ENCODE results near the gene ACTR1A.
"Not testable (repeated sequence)": the region's sequence is repeated elsewhere in the genome, so short reads cannot be mapped to it uniquely, and the experiment has no call there.

ACTR1A gene

DNA sequence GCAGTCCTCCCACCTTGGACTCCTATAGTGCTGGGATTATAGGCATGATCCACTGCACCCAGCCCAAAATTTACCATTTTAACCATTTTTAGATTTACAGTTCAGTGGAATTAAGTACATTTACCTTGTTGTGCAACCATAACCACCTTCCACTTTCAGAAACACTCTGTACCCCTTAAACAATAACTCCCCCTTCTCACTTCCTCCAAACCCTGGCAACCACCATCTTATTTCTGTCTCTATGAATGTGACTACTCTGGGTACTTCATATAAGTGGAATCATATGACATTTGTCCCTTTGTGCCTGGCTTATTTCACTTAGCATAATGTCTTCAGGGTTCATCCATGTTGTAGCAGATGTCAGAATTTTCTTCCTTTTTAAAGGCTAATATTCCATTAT, 34.9 kb upstream of the ACTR1A start:
- no peak overlapping the region for H3K27ac ChIP-seq
- DNase-seq, result no peak
- intact Hi-C loops (cut with DNase I; ENCODE audit: low total_unique reads), result no loop called here
- TF ChIP-seq, protein P1, sequence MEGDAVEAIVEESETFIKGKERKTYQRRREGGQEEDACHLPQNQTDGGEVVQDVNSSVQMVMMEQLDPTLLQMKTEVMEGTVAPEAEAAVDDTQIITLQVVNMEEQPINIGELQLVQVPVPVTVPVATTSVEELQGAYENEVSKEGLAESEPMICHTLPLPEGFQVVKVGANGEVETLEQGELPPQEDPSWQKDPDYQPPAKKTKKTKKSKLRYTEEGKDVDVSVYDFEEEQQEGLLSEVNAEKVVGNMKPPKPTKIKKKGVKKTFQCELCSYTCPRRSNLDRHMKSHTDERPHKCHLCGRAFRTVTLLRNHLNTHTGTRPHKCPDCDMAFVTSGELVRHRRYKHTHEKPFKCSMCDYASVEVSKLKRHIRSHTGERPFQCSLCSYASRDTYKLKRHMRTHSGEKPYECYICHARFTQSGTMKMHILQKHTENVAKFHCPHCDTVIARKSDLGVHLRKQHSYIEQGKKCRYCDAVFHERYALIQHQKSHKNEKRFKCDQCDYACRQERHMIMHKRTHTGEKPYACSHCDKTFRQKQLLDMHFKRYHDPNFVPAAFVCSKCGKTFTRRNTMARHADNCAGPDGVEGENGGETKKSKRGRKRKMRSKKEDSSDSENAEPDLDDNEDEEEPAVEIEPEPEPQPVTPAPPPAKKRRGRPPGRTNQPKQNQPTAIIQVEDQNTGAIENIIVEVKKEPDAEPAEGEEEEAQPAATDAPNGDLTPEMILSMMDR (IDR thresholded peaks at IDR 0.05), result no peak
- peaks cover 0 to 6% (median 0%) of the 10 kb centered on the region in 3 donors for H3K36me3 ChIP-seq
- no peaks in the 10 kb centered on the region for H3K9me3 ChIP-seq
- no peak overlapping the region for H3K4me3 ChIP-seq
- H3K4me1 ChIP-seq, result peaks cover 0 to 3% (median 0%) of the 10 kb centered on the region in 4 donors
- no peaks in the 10 kb centered on the region for H3K27me3 ChIP-seq

DNA sequence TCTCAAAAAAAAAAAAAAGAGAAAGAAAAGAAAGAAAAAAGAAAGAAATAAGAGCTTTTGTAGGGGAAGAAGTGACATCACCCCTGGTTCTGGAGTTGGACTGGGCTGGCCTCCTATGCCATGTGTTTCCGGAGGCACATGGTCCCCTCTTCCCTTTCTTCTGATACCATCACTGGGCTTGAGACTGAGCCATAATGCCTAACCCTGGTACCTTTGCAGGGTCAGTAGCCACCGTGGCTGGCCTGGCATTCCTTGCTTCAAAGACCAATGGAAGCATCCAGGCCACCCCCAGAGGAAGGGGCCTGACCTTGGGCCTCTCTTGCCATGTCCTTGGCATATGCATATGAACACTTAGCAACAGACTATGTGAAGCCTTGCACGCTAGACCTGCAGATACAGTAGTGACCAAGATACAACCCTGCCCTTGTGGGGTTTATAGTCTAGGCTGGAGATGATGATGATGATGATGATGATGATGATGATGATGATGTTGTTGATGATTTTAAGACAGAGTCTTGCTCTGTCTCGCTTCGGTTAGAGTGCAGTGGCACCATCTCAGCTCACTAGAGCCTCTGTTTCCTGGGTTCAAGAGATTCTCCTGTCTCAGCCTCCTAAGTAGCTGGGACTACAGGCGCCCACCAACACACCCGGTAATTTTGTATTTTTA, 33.1 kb upstream of the ACTR1A start:
- H3K36me3 ChIP-seq, result peaks cover 0 to 8% (median 0%) of the 10 kb centered on the region in 3 donors
- no peak overlapping the region for H3K4me3 ChIP-seq
- H3K9me3 ChIP-seq, result no peaks in the 10 kb centered on the region
- TF ChIP-seq, protein P1 (IDR thresholded peaks at IDR 0.05), result no peak
- peaks cover 0 to 3% (median 0%) of the 10 kb centered on the region in 4 donors for H3K4me1 ChIP-seq
- DNase-seq, result peak in 1 of 2 donors; percentile 34
- H3K27me3 ChIP-seq, result no peaks in the 10 kb centered on the region
- intact Hi-C loops (cut with DNase I; ENCODE audit: low total_unique reads), result no loop called here
- no peak overlapping the region for H3K27ac ChIP-seq

DNA sequence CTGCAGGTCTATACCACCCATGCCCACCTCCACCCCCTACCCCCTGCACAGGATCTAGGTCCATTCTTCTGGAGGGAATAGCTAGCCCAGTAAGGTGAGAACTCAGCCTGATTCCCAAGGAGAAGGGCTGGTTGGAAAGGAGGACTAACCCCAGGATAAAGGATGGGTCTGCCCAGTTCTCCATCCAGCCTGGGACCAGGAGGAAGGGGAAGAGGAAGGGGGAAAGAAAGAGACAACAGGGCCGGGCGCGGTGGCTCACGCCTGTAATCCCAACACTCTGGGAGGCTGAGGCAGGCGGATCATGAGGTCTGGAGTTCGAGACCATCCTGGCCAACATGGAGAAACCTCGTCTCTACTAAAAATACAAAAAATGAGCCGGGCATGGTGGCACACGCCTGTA, 32.5 kb upstream of the ACTR1A start:
- H3K36me3 ChIP-seq; H3K4me1 ChIP-seq; H3K9me3 ChIP-seq; H3K4me3 ChIP-seq; H3K27me3 ChIP-seq; intact Hi-C loops (cut with DNase I; ENCODE audit: low total_unique reads); H3K27ac ChIP-seq: not testable (repeated sequence)
- peak in 1 of 2 donors; percentile 52 for DNase-seq

DNA sequence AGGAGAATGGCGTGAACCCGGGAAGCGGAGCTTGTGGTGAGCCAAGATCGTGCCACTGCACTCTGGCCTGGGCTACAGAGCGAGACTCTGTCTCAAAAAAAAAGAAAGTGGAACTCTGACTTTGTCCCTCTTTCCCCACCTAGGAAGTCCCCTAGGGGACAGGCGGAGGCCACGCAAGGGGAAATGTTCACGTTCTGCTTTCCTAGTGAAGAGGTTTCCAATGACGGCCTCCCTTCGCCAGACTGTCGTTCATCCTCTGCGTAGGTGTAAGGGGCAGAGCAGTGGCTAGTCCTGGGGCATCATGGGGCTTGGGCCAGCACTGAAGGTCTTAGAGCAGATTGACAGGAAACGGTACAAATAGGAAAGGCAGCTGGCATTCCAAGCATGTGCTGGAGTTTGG, 31.8 kb upstream of the ACTR1A start:
- peak in 1 of 2 donors; percentile 48 for DNase-seq
- Histone ChIP-seq H3K36me3 (peaks cover 0 to 8% (median 0%) of the 10 kb centered on the region in 3 donors), H3K4me3 (no peak overlapping the region), H3K27ac (no peak overlapping the region), H3K4me1 (no peaks in the 10 kb centered on the region), H3K27me3 (no peaks in the 10 kb centered on the region), H3K9me3 (no peaks in the 10 kb centered on the region)
- TF ChIP-seq, protein P1 (IDR thresholded peaks at IDR 0.05), result no peak
- intact Hi-C loops (cut with DNase I; ENCODE audit: low total_unique reads), result no loop called here

DNA sequence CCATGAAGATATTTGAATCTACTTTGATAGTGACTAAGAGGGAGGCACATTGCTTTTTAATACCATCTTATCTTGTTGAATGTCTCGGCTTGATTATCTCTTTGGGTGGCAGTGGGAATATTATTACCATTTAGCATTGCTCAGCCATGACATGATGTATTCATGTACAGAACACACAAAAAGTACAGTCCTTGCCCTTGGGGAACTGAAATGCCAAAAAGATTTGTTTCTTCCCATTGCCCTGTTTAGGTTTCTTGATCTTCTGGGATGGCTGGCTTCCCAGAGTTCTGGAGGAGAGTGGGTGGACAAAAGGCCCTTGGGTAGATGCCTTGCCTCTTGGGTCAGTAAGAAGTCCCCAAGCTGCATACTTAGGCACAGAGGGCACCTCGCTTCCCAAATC, 25.0 kb upstream of the ACTR1A start:
- H3K4me1 ChIP-seq, result peaks cover 0 to 40% (median 21%) of the 10 kb centered on the region in 4 donors
- peak in 1 of 2 donors; percentile 31 for DNase-seq
- H3K27me3 ChIP-seq, result no peaks in the 10 kb centered on the region
- H3K4me3 ChIP-seq, result no peak overlapping the region
- H3K9me3 ChIP-seq, result no peaks in the 10 kb centered on the region
- H3K36me3 ChIP-seq, result peaks cover 0 to 4% (median 0%) of the 10 kb centered on the region in 3 donors
- intact Hi-C loops (cut with DNase I; ENCODE audit: low total_unique reads), result no loop called here
- TF ChIP-seq, protein P1 (IDR thresholded peaks at IDR 0.05), result no peak
- H3K27ac ChIP-seq, result no peak overlapping the region

DNA sequence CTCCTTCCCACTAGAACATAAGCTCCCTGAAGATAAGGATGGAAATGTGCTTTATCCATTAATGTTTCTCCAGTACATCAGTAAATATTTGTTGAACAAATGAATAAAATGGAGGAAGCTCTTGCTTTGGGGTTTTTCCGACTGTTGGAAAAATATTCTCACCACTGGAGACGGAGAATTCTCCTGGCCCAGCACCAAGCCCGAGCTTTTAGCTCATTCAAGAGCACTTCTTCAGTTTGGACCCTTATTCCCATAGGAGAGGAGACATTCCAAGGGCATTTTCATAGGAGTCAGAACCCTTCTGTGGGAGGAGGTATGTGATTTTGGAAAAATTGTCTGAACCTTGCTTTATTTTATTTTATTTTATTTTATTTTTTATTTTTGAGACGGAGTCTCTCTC, 22.2 kb upstream of the ACTR1A start:
- intact Hi-C loops (cut with DNase I; ENCODE audit: low total_unique reads), result no loop called here
- H3K27me3 ChIP-seq, result no peaks in the 10 kb centered on the region
- peak overlapping the region in 1 of 2 donors; percentile 23 for H3K27ac ChIP-seq
- H3K4me3 ChIP-seq, result no peak overlapping the region
- no peaks in the 10 kb centered on the region for H3K9me3 ChIP-seq
- no peaks in the 10 kb centered on the region for H3K36me3 ChIP-seq
- TF ChIP-seq, protein P1 (IDR thresholded peaks at IDR 0.05), result no peak
- peak in 1 of 2 donors; percentile 27 for DNase-seq
- H3K4me1 ChIP-seq, result peaks cover 0 to 44% (median 23%) of the 10 kb centered on the region in 4 donors

All from tibial artery (tissue), 4 donors.